Activated T-helper 17 cell treated with anti-CD3 and anti-CD28 coated beads, Interleukin-2, amount 50 U/mL, for 72 hours (primary cell): Measurements from ENCODE around the gene AUTS2. TPM values are rescaled to one million over a fixed set of nuclear protein-coding genes. Genes with fewer than 3 reads are reported as not detected.

Source experiments
- ATAC-seq: fragments of 150-1000 bp; cut with Tn5 transposase; replicated peaks from 2 replicates; pipeline ENCODE4 v1.10.0; 2021; ENCODE audit warnings: mild to moderate bottlenecking, moderate library complexity
- H3K27ac Mint-ChIP-seq: one replicate; pipeline ENCODE4 v1.8.0; 2022; ENCODE audit warnings: mixed read lengths
- H3K27me3 Mint-ChIP-seq: one replicate; pipeline ENCODE4 v1.8.0; 2022; ENCODE audit warnings: mixed read lengths
- H3K36me3 Mint-ChIP-seq: one replicate; pipeline ENCODE4 v1.8.0; 2022; ENCODE audit warnings: low read depth, mild to moderate bottlenecking, mixed read lengths
- H3K4me1 Mint-ChIP-seq: one replicate; pipeline ENCODE4 v1.8.0; 2022; ENCODE audit warnings: mixed read lengths
- H3K4me3 Mint-ChIP-seq: one replicate; pipeline ENCODE4 v1.8.0; 2022; ENCODE audit warnings: mild to moderate bottlenecking, mixed read lengths
- H3K9me3 Mint-ChIP-seq: one replicate; pipeline ENCODE4 v1.8.0; 2022; ENCODE audit warnings: mixed read lengths
- total RNA-seq, 2 donors: library from RNA; stranded (reverse); gene quantifications; one replicate each; pipeline ENCODE4 v1.2.3, GENCODE V29; 2022

AUTS2 gene
- total RNA-seq, 2 donors from 2014 or later = 20.1 to 39.9 TPM

DNA sequence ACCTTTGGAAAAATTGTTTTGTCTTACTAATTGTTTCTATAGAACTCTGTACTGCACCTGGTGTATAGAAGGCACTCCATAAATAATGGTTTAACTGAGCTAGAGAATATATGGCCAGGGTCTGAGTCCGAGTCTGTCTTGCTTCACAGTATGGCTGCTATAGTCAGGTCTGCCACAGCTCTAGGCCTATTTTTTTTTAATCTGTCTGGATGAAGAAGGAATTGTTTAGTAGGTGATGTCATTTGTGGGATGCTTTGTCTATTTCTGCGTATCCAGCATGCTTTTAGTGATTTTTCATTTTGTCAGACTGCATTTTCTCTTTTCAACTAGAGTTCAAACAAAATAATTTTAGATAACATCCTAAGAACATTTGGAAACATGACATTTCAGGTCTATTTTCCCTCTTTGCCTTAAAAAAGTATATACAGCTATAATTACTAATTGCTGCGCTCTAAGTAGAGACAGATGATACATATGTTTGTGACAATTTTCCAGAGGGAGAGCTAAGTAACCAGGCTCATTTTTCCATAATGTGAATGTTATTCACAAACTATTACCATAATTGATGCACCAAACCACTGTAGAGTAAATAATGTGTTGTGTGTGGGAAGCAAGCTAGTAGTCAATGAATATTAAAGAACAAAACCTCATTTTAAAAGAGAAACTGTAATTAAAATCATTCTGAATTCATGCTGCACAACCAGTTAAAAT lies 361.7 kb downstream of the AUTS2 start:
- H3K4me1 Mint-ChIP-seq = no peaks in the 10 kb centered on the region
- no peak overlapping the region for H3K4me3 Mint-ChIP-seq
- H3K36me3 Mint-ChIP-seq = no peaks in the 10 kb centered on the region
- no peak for ATAC-seq
- H3K27ac Mint-ChIP-seq = no peak overlapping the region
- peaks cover 3% of the 10 kb centered on the region for H3K27me3 Mint-ChIP-seq
- no peaks in the 10 kb centered on the region for H3K9me3 Mint-ChIP-seq

DNA sequence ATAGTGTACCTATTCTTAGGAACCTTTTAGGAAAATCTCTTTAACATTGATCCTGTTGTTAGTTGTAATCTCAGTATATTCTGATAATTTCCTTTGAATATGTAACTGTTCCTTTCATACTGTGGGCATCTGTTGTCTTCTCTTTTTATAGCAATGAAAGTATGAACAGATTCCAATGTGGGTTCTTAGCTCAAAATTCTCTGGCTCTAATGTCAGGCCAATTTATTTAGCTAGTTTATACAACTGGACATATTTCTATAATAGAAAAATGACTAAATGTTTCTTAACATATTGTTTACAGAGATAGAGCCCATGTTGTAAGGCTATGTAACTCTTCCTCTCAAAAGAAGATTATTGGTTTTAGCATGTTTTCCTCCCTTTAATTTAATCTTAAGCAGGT lies 363.2 kb downstream of the AUTS2 start:
- Mint-ChIP-seq H3K27ac (no peak overlapping the region), H3K9me3 (no peaks in the 10 kb centered on the region), H3K36me3 (no peaks in the 10 kb centered on the region), H3K4me1 (no peaks in the 10 kb centered on the region), H3K4me3 (no peak overlapping the region), H3K27me3 (peaks cover 7% of the 10 kb centered on the region)
- ATAC-seq = no peak

DNA sequence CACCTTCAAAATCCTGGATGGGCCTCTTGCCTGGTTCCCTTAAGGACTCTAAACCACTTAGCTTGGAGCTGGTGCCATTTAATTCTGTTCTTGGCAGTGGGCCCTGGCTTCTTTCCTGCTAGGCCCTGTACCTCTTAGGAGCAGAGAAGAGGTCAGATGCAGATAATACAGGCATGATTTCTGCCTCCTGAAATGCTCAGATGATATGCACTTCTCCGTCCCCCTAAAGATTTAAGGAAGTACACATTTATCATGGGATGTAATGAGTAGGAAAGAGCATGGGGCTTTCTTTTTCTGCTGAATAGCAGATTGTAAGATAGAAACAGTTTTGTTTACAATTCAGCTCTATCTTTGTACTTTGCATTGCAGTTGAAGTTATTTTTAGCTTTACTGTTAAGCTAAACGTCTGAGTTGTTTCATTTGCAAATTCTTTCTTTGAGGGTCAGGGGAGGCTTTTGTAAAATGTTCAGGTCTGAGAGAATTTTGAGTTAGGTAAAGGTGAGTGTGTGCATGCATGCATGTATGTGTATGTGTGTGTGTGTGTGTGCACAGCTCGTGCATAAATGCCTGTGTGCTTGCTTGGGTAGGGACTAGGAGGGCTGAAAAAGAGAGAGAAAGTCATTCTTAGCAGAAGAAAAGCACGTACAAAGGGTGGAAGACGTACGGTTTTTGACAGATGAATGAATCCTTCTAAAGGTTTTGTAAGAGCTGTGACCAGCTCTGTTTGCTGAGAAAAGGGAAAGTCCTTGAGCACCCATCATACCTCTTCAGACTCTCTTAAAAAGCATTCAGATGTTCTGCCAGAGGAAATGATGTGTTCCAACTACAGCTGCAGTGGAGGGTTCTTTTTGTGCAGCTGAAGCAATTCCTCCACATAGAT lies 364.2 kb downstream of the AUTS2 start:
- no peak for ATAC-seq
- Mint-ChIP-seq H3K9me3 (no peaks in the 10 kb centered on the region), H3K4me1 (no peaks in the 10 kb centered on the region), H3K4me3 (no peak overlapping the region), H3K27me3 (peaks cover 11% of the 10 kb centered on the region), H3K27ac (no peak overlapping the region), H3K36me3 (no peaks in the 10 kb centered on the region)

DNA sequence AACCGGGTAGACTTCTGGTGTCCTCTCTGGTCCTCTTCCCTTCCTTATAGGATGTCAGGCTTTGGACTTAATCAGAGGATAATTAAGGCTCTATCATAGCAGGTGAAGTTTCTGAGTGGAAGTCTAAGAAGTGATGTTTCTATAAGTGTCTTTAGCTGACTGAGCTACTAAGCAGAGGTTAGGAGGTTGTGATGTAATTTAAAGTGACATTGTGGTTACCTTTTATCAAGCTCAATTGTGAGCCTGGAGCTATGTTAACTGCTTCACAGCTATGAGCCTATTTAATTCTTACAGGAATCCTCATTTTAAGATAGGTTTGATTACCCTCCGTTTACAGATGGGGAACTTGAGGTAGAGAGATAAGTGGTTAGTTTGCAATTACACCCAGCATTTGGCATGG lies 365.1 kb downstream of the AUTS2 start:
- Mint-ChIP-seq H3K27ac (no peak overlapping the region), H3K27me3 (peaks cover 16% of the 10 kb centered on the region), H3K4me1 (no peaks in the 10 kb centered on the region), H3K4me3 (no peak overlapping the region), H3K36me3 (no peaks in the 10 kb centered on the region), H3K9me3 (no peaks in the 10 kb centered on the region)
- ATAC-seq = no peak

DNA sequence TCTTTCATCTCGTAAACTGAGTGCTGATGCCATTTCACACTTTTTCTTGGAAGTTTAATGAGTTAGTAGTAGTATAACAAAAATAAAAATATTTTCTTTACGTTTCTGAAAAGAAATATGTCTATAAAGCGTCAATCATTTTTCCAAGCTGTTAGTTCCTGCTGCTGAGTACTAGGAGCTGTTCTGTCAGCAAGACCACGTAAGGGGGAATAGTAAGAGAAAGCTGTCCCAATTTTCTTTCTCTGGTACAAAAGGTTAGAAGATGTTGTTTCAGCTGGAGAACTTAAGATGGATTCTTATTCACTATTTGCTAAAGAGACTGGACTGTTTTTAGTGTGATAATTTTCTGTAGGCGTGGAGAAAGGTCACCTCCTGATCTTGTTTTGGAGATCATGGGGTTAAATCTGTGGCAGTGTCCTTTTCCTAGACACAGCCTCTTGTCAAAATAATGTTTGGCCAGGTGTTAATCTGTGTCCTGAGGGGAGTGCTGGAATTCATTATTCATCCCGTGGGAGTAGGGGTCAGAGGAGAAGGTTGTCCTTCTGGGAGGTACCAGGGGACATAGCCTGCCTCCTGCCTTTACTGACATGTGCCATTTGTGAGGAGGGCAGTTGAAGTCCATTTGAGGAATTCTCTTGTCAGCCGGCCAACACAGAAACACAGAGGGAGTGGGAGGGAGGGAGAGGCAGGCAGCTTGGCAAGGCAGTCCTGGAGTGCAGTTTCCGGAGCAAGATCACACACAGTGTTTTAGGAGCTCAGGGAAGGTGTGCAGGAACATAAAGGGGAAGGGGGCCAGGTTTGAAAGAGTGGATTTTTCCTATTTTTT lies 368.7 kb downstream of the AUTS2 start:
- no peak for ATAC-seq
- Mint-ChIP-seq H3K9me3 (no peaks in the 10 kb centered on the region), H3K27ac (no peak overlapping the region), H3K36me3 (no peaks in the 10 kb centered on the region), H3K27me3 (peaks cover 16% of the 10 kb centered on the region), H3K4me1 (no peaks in the 10 kb centered on the region), H3K4me3 (no peak overlapping the region)

DNA sequence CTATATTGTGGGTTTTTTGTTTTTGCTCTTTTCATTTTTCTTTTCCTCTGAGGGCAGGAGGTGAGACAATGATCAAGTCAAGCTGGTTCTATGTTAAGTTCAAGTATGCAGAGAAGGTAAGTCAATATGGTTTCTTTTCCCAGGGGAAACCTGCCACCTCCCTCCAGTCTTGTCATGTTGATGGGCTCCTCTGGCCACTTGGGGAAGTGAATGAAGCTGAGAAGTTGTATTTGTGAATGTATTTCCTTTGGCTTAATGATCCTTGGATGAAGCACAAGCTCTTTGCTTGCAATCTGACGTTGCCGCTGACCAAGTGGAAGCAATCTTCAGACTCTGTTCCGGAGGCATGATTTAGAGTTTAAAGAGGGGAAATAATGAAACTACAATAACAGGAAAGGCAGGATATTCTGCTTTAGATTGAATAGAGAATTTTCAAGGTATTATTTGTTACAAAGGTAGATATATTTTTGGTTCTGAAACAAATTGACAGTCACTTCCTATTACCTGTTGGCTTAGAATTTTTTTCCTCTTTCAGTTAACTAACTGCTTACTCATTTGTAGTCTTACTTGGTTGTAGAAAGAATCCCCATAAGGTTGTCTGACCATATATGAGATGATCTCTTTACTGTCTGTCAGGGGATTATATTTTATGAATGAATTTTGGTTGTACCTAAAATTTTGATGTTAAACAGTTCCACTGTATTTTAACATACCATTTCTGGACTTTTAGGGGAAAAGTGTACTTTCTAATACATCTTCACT lies 369.6 kb downstream of the AUTS2 start:
- H3K27me3 Mint-ChIP-seq = peaks cover 16% of the 10 kb centered on the region
- no peak for ATAC-seq
- no peaks in the 10 kb centered on the region for H3K4me1 Mint-ChIP-seq
- no peak overlapping the region for H3K27ac Mint-ChIP-seq
- no peak overlapping the region for H3K4me3 Mint-ChIP-seq
- no peaks in the 10 kb centered on the region for H3K9me3 Mint-ChIP-seq
- H3K36me3 Mint-ChIP-seq = no peaks in the 10 kb centered on the region

DNA sequence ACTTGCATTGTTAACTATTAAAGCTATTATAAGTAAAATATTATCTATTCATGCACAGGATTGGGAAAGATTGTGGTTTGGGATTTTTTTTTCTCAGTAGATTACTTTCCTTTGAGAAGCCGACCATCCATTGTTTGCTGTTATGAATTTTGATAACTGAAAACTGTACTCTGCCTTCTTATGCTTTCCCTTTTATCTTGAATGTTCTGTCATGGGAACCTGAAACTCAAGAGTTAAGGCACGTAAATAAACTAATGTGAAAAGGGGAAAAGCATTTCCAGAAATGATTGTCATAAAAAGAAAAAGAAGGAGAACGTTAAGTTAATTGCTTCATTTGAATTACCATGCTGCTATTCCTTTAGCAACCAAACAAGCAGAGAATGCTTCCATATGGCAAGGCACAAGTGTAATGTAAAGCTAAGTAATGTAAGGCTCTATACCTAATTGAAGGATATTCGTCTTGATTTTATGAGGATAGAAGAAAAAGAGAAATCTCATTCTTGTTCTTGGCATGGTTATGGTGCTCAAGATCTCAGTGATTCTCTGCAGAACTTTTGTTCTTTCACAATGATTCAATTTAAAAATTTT lies 370.8 kb downstream of the AUTS2 start:
- Mint-ChIP-seq H3K36me3 (no peaks in the 10 kb centered on the region), H3K27ac (no peak overlapping the region), H3K9me3 (no peaks in the 10 kb centered on the region), H3K27me3 (peaks cover 16% of the 10 kb centered on the region), H3K4me3 (no peak overlapping the region), H3K4me1 (no peaks in the 10 kb centered on the region)
- ATAC-seq = no peak

DNA sequence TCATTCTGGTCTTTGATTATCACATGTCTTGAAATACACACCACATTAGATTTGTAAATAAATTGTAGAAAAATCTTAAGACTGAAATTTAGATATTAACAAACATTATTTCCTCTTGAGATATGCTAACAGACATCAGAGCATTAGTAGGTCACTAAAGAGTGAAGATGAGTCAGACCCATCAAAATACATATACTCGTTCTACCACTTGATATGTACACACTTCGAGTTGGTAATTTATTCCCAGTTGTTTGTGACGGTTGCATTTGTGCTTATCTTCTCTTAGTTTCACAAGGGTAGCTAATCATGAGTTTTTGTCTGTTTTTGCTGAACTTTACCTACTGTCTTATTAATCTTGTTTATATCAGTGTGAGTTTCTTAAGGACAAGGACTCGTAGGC lies 383.4 kb downstream of the AUTS2 start:
- peaks cover 5% of the 10 kb centered on the region for H3K9me3 Mint-ChIP-seq
- peaks cover 12% of the 10 kb centered on the region for H3K27me3 Mint-ChIP-seq
- no peak overlapping the region for H3K27ac Mint-ChIP-seq
- no peak overlapping the region for H3K4me3 Mint-ChIP-seq
- ATAC-seq = no peak
- no peaks in the 10 kb centered on the region for H3K4me1 Mint-ChIP-seq
- no peaks in the 10 kb centered on the region for H3K36me3 Mint-ChIP-seq

DNA sequence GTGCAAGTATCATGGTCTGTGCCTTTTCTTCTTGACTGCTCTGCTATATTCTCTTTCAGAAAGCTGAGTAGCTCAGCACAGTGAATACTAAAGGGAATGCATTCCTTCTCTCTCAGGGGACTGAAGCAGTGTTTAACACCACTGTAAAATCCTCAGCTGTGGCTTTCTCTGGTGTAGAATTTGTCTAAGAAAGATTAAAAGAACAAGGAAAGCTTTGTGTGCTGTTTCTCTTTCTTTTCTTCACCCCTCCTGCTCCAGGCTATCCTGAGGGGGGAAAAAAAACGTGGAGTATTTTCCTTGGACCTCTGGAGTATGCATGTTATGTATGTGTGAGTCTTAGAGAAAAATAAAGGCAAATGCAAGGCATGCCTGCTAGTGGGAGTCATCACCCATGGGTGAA lies 383.9 kb downstream of the AUTS2 start:
- Mint-ChIP-seq H3K4me1 (no peaks in the 10 kb centered on the region), H3K4me3 (no peak overlapping the region), H3K27me3 (peaks cover 12% of the 10 kb centered on the region), H3K27ac (no peak overlapping the region), H3K36me3 (no peaks in the 10 kb centered on the region), H3K9me3 (peaks cover 5% of the 10 kb centered on the region)
- no peak for ATAC-seq

DNA sequence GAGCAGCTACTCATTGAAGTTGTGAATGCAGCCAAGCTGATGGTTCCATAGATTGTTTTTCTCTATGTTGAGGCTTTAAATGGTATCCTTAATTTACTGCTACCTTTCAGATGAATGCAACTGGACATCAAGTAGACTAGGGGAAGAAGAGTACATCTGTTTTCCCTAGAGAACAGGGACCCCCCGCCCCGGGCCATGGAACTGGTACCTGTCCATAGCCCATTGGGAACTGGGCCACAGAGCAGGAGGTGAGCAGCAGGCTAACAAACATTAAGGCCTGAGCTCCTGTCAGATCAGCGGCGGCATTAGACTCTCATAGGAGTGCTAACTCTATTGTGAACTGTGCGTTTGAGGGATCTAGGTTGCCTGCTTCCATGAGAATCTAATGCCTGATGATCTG lies 391.3 kb downstream of the AUTS2 start:
- H3K27me3 Mint-ChIP-seq = peaks cover 18% of the 10 kb centered on the region
- H3K9me3 Mint-ChIP-seq = peaks cover 19% of the 10 kb centered on the region
- H3K4me3 Mint-ChIP-seq = no peak overlapping the region
- no peaks in the 10 kb centered on the region for H3K4me1 Mint-ChIP-seq
- no peaks in the 10 kb centered on the region for H3K36me3 Mint-ChIP-seq
- ATAC-seq = no peak
- no peak overlapping the region for H3K27ac Mint-ChIP-seq

DNA sequence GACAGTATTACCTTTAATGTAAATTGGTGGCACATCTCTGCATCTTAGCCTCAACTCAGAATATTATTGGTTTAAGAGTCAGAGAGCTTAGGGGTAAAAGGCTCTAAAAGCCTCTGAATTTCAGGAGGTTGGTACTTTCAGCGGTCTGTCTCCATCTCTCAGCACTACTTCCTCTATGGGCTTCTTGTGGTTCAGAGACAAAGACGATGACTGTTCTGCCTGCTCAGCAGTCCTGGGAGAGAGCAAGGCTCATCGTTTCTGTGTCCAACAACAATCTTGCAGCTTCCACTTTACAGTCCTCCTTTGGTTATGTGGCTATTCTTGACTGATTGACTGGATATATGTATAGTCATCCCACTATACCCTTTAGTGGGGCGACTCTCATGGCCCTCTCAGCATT lies 394.7 kb downstream of the AUTS2 start:
- Mint-ChIP-seq H3K27ac (no peak overlapping the region), H3K9me3 (peaks cover 15% of the 10 kb centered on the region), H3K4me3 (no peak overlapping the region), H3K27me3 (peaks cover 17% of the 10 kb centered on the region), H3K4me1 (no peaks in the 10 kb centered on the region), H3K36me3 (no peaks in the 10 kb centered on the region)
- ATAC-seq = no peak

DNA sequence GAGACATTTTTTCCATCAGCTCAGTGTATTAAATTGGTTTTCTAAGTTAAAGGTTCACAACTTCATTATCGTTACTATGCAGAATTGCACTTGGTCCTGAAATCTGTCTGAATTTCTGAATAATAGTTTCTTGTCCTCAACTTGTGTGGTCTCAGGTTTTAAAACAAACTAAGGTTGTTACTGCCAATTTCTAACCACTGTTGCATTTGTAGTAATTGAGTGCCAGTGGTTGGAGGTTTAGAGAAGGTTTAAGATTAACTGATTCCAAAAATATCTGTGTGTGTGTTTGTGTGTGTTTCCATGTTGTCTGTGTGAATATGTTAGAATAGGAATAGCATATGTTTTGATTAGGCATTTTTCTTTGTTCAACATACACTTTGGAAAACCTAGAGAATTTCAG lies 395.9 kb downstream of the AUTS2 start:
- Mint-ChIP-seq H3K4me1 (no peaks in the 10 kb centered on the region), H3K4me3 (no peak overlapping the region), H3K9me3 (peaks cover 11% of the 10 kb centered on the region), H3K36me3 (no peaks in the 10 kb centered on the region), H3K27me3 (peaks cover 10% of the 10 kb centered on the region), H3K27ac (no peak overlapping the region)
- no peak for ATAC-seq

DNA sequence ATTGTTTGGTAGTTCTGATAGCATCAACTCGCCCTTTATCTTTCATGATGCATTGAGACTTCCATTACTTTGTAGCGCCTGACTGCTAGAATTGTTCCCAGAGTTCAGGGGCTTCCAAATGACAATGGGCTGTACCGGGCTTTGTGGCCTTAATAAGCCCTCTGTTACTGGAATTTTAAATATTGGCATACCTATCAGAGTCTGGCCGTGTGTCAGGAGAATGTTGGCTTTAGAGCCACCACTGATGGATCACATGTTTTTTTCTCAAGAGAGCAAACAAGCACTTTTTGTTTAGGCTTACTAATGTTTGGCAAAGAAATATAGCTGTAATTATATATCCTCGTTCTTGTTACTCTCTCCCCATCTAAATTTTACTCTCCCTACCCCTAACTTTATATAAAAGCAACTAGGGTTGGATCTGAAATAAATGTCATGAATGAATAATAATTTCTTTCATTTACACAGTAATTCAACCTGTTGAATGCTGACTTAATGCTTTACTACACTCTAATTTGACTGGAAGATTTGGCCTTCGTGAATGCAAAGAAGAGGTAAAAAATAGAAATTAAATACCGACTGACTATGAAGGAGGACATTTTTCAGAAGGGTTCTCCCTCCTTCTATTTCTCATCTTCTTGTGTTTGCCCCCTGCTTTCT lies 396.7 kb downstream of the AUTS2 start:
- H3K4me1 Mint-ChIP-seq = no peaks in the 10 kb centered on the region
- no peak for ATAC-seq
- H3K4me3 Mint-ChIP-seq = no peak overlapping the region
- H3K36me3 Mint-ChIP-seq = no peaks in the 10 kb centered on the region
- H3K9me3 Mint-ChIP-seq = peaks cover 9% of the 10 kb centered on the region
- H3K27me3 Mint-ChIP-seq = peaks cover 6% of the 10 kb centered on the region
- H3K27ac Mint-ChIP-seq = no peak overlapping the region
